Mucosa of rectum (tissue), 2 donors: ENCODE data around the gene ABCA5.

Source experiments
- H3K27ac ChIP-seq, 2 donors: one replicate each; pipeline ENCODE4 v1.7.0; 2013; ENCODE audit warnings: inconsistent platforms in 2 of 2, low read depth in 2 of 2, low read length in 2 of 2
- H3K27me3 ChIP-seq, 2 donors: one replicate each; pipeline ENCODE4 v1.7.0; 2013; ENCODE audit warnings: low read length in 2 of 2; ENCODE audit not compliant: control insufficient read depth in 2 of 2, insufficient read depth in 2 of 2
- H3K36me3 ChIP-seq, 2 donors: one replicate each; pipeline ENCODE4 v1.7.0; 2013; ENCODE audit warnings: low read length in 2 of 2; ENCODE audit not compliant: control insufficient read depth in 2 of 2, insufficient read depth in 2 of 2
- H3K4me1 ChIP-seq, 2 donors: one replicate each; pipeline ENCODE4 v1.7.0; 2013; ENCODE audit warnings: low read length in 2 of 2, mild to moderate bottlenecking in 1 of 2; ENCODE audit not compliant: control insufficient read depth in 2 of 2, insufficient read depth in 2 of 2
- H3K4me3 ChIP-seq, 2 donors: one replicate each; pipeline ENCODE4 v1.7.0; 2013; ENCODE audit warnings: low read length in 2 of 2
- H3K9ac ChIP-seq, 2 donors: one replicate each; pipeline ENCODE4 v1.7.0; 2013; ENCODE audit warnings: low read length in 2 of 2, low read depth in 1 of 2, mild to moderate bottlenecking in 1 of 2
- H3K9me3 ChIP-seq, 2 donors: one replicate each; pipeline ENCODE4 v1.7.0; 2013; ENCODE audit warnings: low read length in 2 of 2; ENCODE audit not compliant: control insufficient read depth in 2 of 2
- donor health status: healthy.
- donor health status: Normal muscosa, but diverticular disease.

ABCA5 gene

DNA sequence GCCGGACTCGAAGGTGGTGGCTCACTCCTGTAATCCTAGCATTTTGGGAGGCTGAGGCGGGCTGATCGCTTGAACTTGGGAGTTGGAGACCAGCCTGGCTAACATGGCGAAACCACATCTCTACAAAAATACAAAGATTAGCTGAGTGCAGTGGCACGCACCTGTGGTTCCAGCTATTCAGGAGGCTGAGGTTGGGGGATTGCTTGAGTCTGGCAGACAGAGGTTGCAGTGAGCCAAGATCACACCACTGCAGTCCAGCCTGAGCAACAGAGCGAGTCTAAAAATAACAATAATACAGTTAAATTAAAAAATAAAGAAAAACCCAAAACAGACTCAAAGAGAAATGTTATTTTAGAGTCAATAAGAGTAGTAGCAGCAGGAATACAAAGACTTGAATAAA lies 29.7 kb upstream of the ABCA5 start:
- Histone ChIP-seq H3K27me3 (no peaks in the 10 kb centered on the region), H3K4me1 (no peaks in the 10 kb centered on the region), H3K9me3 (no peaks in the 10 kb centered on the region), H3K27ac (no peak overlapping the region), H3K4me3 (no peak overlapping the region), H3K36me3 (no peaks in the 10 kb centered on the region), H3K9ac (no peak overlapping the region)

DNA sequence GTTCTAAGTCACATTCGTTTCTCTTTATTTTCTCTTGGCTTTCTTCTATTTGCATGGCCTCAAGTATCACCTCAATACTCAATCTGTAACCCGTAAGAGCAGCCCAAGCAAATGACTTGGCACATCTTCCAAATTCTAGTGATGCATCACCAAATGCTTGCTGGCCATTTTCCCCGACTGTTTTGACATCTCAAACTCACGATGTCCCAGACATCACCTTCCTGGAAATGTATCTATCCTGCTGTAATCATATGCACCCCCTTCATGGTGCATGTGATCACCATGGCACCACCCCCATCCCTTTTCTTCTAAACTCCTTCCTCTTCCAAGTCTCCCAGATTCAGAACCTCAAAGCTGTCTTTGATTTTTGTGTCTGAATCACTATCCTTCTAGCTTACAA lies 24.0 kb upstream of the ABCA5 start:
- Histone ChIP-seq H3K36me3 (no peaks in the 10 kb centered on the region), H3K27ac (no peak overlapping the region), H3K4me3 (no peak overlapping the region), H3K9me3 (no peaks in the 10 kb centered on the region), H3K9ac (no peak overlapping the region), H3K27me3 (no peaks in the 10 kb centered on the region), H3K4me1 (no peaks in the 10 kb centered on the region)

DNA sequence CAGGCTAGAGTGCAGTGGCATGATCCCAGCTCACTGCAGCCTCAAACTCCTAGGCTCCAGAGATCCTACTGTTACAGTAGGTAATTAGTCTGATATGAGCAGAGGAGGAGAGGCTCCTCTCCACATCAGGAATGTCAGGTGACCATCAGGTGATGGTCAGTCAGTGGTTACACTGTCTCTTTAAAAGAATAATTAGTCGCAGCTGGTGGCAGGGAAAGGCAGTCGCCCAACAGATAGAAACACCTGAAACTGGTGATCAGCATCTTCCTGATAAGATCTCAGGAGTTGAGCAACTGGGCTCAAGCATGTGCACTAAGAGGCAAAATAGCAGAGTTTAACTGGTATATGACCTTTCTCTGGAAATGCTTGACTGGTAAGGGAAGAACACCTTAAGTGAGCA lies 21.5 kb upstream of the ABCA5 start:
- H3K9me3 ChIP-seq = no peaks in the 10 kb centered on the region
- no peak overlapping the region for H3K9ac ChIP-seq
- H3K4me1 ChIP-seq = no peaks in the 10 kb centered on the region
- no peak overlapping the region for H3K27ac ChIP-seq
- H3K4me3 ChIP-seq = no peak overlapping the region
- no peaks in the 10 kb centered on the region for H3K36me3 ChIP-seq
- no peaks in the 10 kb centered on the region for H3K27me3 ChIP-seq

DNA sequence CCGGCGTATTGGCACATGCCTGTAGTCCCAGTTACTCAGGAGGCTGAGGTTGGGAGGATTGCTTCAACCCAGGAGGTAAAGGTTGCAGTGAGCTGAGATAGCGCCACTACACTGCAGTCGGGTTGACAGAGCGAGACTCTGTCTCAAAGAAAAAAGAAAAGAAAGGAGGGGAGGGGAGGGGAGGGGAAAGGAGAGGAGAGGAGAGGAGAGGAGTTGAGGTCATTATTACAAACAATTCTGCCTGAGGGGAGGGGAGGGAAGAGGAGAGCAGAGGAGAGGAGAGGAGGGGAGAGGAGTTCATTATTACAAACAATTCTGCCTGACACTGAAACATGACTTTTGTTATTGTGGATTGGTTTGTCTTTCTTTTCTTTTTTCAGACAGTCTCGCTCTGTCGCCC lies 19.8 kb upstream of the ABCA5 start:
- Histone ChIP-seq H3K36me3 (no peaks in the 10 kb centered on the region), H3K4me1 (no peaks in the 10 kb centered on the region), H3K27ac (no peak overlapping the region), H3K9ac (no peak overlapping the region), H3K9me3 (no peaks in the 10 kb centered on the region), H3K27me3 (no peaks in the 10 kb centered on the region), H3K4me3 (no peak overlapping the region)

DNA sequence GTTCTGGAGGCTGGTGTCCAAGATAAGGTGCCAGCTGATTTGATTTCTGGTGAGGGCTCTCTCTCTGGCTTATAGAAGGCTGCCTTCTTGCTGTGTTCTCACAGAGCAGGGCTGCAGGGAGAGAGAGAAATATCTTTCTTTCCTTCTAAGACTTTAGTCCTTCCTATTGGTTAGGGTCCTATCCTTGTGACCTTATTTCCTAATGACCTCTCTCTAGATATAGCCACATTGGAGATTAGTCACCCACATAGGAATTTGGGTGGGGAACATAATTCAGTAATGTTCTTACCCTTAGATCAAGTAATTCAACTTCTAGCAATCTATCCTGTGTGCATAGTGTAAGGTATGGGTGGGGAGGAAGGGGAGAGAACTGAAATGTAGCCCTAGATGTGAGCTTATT lies 18.0 kb upstream of the ABCA5 start:
- Histone ChIP-seq H3K9me3 (no peaks in the 10 kb centered on the region), H3K36me3 (no peaks in the 10 kb centered on the region), H3K4me3 (no peak overlapping the region), H3K4me1 (no peaks in the 10 kb centered on the region), H3K27ac (no peak overlapping the region), H3K9ac (no peak overlapping the region), H3K27me3 (no peaks in the 10 kb centered on the region)

DNA sequence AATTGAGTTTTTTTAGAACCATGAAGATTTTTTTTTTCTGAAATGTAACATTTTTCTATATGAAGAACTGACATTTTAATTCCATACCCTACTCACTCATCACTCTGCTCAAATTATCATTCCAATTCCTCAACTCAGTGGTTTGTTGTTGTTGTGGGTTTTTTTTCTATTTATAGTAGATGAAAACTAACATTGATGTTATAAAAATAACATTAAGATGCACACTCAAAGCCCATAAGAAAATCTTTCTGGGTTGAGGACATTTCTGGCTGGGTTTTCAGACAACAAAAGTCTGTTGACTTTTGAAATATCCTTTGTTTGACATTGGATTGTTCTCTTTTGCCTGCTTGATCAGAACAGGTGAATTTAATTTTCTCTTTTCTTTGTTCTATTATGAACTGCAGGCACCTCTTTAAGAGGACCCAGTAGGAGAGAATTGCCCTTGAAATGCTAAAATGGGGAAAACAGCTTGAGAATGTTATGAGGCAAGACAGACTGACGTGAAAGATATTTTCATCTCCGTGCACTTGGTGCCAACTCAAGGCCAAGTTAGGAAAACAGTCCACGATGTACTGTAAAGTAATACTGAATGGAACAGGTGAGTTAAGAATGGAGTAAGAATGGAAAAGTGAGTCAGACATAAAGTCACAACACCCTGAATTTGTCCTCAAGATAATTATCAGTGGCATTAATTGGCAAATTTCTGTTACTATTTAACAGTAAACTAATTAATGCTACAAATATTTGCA lies 16.1 kb upstream of the ABCA5 start:
- H3K9ac ChIP-seq = no peak overlapping the region
- H3K27me3 ChIP-seq = no peaks in the 10 kb centered on the region
- no peaks in the 10 kb centered on the region for H3K4me1 ChIP-seq
- H3K4me3 ChIP-seq = no peak overlapping the region
- H3K36me3 ChIP-seq = no peaks in the 10 kb centered on the region
- H3K9me3 ChIP-seq = no peaks in the 10 kb centered on the region
- no peak overlapping the region for H3K27ac ChIP-seq

- Histone ChIP-seq H3K4me1 (no peaks in the 10 kb centered on the region), H3K9me3 (no peaks in the 10 kb centered on the region), H3K27ac (no peak overlapping the region), H3K4me3 (no peak overlapping the region), H3K36me3 (no peaks in the 10 kb centered on the region), H3K27me3 (no peaks in the 10 kb centered on the region), H3K9ac (no peak overlapping the region)
These were observed 13.0 kb upstream of the ABCA5 start for GRCh38 chr17:69339937-69340336.

DNA sequence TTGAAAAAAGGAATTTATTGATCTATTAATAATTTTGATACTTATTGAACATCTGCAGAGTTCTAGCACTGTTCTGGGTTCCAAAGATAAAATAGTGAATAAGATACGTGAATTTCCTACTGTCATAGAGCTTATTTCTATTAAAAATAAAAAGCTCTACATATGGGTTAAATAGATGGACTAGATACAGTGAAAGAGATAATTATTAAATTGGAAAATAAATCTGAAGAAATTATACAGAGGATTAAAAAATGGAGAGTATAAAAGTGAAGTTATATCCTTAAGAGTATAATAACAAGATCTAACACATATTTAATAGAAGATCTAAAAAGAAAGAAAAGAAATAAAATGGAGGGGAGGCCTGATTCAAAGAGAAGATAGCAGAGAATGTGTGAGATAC lies 10.1 kb upstream of the ABCA5 start:
- Histone ChIP-seq H3K27me3 (no peaks in the 10 kb centered on the region), H3K4me3 (no peak overlapping the region), H3K27ac (no peak overlapping the region), H3K9ac (no peak overlapping the region), H3K36me3 (no peaks in the 10 kb centered on the region), H3K9me3 (no peaks in the 10 kb centered on the region), H3K4me1 (no peaks in the 10 kb centered on the region)

DNA sequence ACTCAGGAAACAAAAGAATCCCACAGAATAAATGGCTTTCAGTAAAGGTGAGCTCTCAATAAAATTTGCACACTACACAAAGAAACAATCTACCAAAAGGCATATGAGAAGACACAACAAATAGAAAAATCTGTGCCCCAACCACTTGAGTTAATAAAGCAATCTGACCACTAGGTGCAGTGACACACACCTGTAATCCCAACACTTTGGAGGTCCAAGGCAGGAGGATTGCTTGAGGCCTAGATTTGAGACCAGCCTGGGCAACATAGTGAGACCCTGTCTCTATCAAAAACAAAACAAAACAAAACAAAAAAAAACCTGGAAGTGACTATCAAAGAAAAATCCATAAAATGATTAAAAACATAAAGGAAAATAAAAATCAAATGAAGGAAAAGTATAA lies 9.6 kb upstream of the ABCA5 start:
- Histone ChIP-seq H3K9me3 (no peaks in the 10 kb centered on the region), H3K27ac (no peak overlapping the region), H3K36me3 (no peaks in the 10 kb centered on the region), H3K27me3 (no peaks in the 10 kb centered on the region), H3K9ac (no peak overlapping the region), H3K4me1 (no peaks in the 10 kb centered on the region), H3K4me3 (no peak overlapping the region)

GRCh38 chr17:69335058-69335457 lies 8.1 kb upstream of the ABCA5 start:
- Histone ChIP-seq H3K4me1 (no peaks in the 10 kb centered on the region), H3K4me3 (no peak overlapping the region), H3K27me3 (no peaks in the 10 kb centered on the region), H3K27ac (no peak overlapping the region), H3K9ac (no peak overlapping the region), H3K36me3 (no peaks in the 10 kb centered on the region), H3K9me3 (no peaks in the 10 kb centered on the region)

- H3K27me3 ChIP-seq = no peaks in the 10 kb centered on the region
- no peak overlapping the region for H3K4me3 ChIP-seq
- H3K4me1 ChIP-seq = no peaks in the 10 kb centered on the region
- H3K36me3 ChIP-seq = no peaks in the 10 kb centered on the region
- H3K9ac ChIP-seq = no peak overlapping the region
- H3K9me3 ChIP-seq = no peaks in the 10 kb centered on the region
- no peak overlapping the region for H3K27ac ChIP-seq
These were observed 6.6 kb upstream of the ABCA5 start for GRCh38 chr17:69333561-69333960.
